DMS153 treated with DMSO at 0.1 percent for 48 hours (cell line): ENCODE data around the gene ISX.

Source experiments
- DNase-seq: peaks from one replicate; lab custom pipeline; 2025; ENCODE audit not compliant: unreplicated experiment; lab: John Stamatoyannopoulos, UW

The ISX gene

GRCh38 chr22:35051791-35052190 lies 14.2 kb upstream of the ISX start:
- no peak for DNase-seq

GRCh38 chr22:35053060-35053835 lies 12.7 kb upstream of the ISX start:
- no peak for DNase-seq

GRCh38 chr22:35054064-35054463 lies 11.9 kb upstream of the ISX start:
- no peak for DNase-seq

GRCh38 chr22:35056486-35056885 lies 9.5 kb upstream of the ISX start:
- no peak for DNase-seq

GRCh38 chr22:35057155-35057554 lies 8.8 kb upstream of the ISX start:
- DNase-seq = no peak

GRCh38 chr22:35059632-35060031 lies 6.3 kb upstream of the ISX start:
- no peak for DNase-seq

GRCh38 chr22:35064664-35065063 lies 1.3 kb upstream of the ISX start:
- DNase-seq = no peak

GRCh38 chr22:35065183-35065582 lies 775 bp upstream of the ISX start:
- DNase-seq = no peak

GRCh38 chr22:35066768-35067167 lies 810 bp downstream of the ISX start:
- no peak for DNase-seq

- no peak for DNase-seq
Observed at GRCh38 chr22:35069541-35069940, 3.6 kb downstream of the ISX start.

GRCh38 chr22:35070451-35071093 lies 4.6 kb downstream of the ISX start:
- DNase-seq = no peak

GRCh38 chr22:35071784-35072183 lies 5.8 kb downstream of the ISX start:
- DNase-seq = no peak

- no peak for DNase-seq
Observed at GRCh38 chr22:35072925-35073324, 7.0 kb downstream of the ISX start.

- DNase-seq = no peak
Observed at GRCh38 chr22:35074583-35074982, 8.6 kb downstream of the ISX start.

- no peak for DNase-seq
Observed at GRCh38 chr22:35076630-35077029, 10.7 kb downstream of the ISX start.

- DNase-seq = no peak
Observed at GRCh38 chr22:35085621-35086020, 19.7 kb downstream of the ISX start.

GRCh38 chr22:35089139-35089538 lies 23.2 kb downstream of the ISX start:
- no peak for DNase-seq

- DNase-seq = no peak
Observed at GRCh38 chr22:35092406-35092805, 26.4 kb downstream of the ISX start.

GRCh38 chr22:35098921-35099320 lies 33.0 kb downstream of the ISX start:
- no peak for DNase-seq

- DNase-seq = no peak
Observed at GRCh38 chr22:35099883-35100282, 33.9 kb downstream of the ISX start.

- no peak for DNase-seq
Observed at GRCh38 chr22:35102663-35103062, 36.7 kb downstream of the ISX start.

GRCh38 chr22:35103761-35104160 lies 37.8 kb downstream of the ISX start:
- no peak for DNase-seq

- no peak for DNase-seq
Observed at GRCh38 chr22:35104491-35104890, 38.5 kb downstream of the ISX start.
